Glutamatergic neuron (in vitro differentiated cells): ENCODE results near the gene HBD. TPM values are rescaled to one million over a fixed set of nuclear protein-coding genes. Genes with fewer than 3 reads are reported as not detected.

Experiments
- DNase-seq: peaks from one replicate; pipeline ENCODE4 v3.0.0; 2022
- H3K27ac Mint-ChIP-seq: one replicate; pipeline ENCODE4 v1.8.0; 2020; ENCODE audit warnings: mild to moderate bottlenecking, mixed read lengths, inconsistent platforms; ENCODE audit not compliant: unreplicated experiment
- H3K27me3 Mint-ChIP-seq: one replicate; pipeline ENCODE4 v1.8.0; 2020; ENCODE audit warnings: mild to moderate bottlenecking, moderate library complexity, mixed read lengths, inconsistent platforms; ENCODE audit not compliant: unreplicated experiment
- H3K36me3 Mint-ChIP-seq: one replicate; pipeline ENCODE4 v1.8.0; 2020; ENCODE audit warnings: mild to moderate bottlenecking, mixed read lengths, inconsistent platforms; ENCODE audit not compliant: unreplicated experiment
- H3K4me1 Mint-ChIP-seq: one replicate; pipeline ENCODE4 v1.8.0; 2020; ENCODE audit warnings: mild to moderate bottlenecking, low read depth, mixed read lengths, inconsistent platforms; ENCODE audit not compliant: unreplicated experiment
- H3K4me3 Mint-ChIP-seq: one replicate; pipeline ENCODE4 v1.8.0; 2020; ENCODE audit warnings: mild to moderate bottlenecking, mixed read lengths, inconsistent platforms; ENCODE audit not compliant: unreplicated experiment
- H3K9me3 Mint-ChIP-seq: one replicate; pipeline ENCODE4 v1.8.0; 2020; ENCODE audit warnings: mild to moderate bottlenecking, moderate library complexity, mixed read lengths, inconsistent platforms; ENCODE audit not compliant: unreplicated experiment
- CTCF ChIP-seq: fragments of 200-600 bp; sonication (generic); IDR thresholded peaks from one replicate; pipeline ENCODE4 v1.5.0; 2021; ENCODE audit not compliant: partially characterized antibody, unreplicated experiment
- total RNA-seq: library from RNA; stranded (reverse); fragmentation: NEBNext Ultra II Directional; extraction: Animal tissue kit (Norgen Biotek cat#: 25700); gene quantifications from one replicate; pipeline ENCODE4 v1.2.1, GENCODE V29; 2021; ENCODE audit not compliant: unreplicated experiment

HBD gene
- total RNA-seq, 1 donor from 2014 or later: not detected

- DNase-seq: no peak
- Mint-ChIP-seq H3K27ac (no peak overlapping the region), H3K36me3 (peaks cover 5% of the 10 kb centered on the region), H3K4me3 (no peak overlapping the region), H3K4me1 (no peaks in the 10 kb centered on the region), H3K9me3 (peaks cover 7% of the 10 kb centered on the region), H3K27me3 (no peaks in the 10 kb centered on the region)
- TF ChIP-seq CTCF: no peak
Observed at GRCh38 chr11:5192738-5193137, 41.5 kb downstream of the HBD start.

- peaks cover 5% of the 10 kb centered on the region for H3K36me3 Mint-ChIP-seq
- no peak for TF ChIP-seq CTCF
- H3K27ac Mint-ChIP-seq: no peak overlapping the region
- no peaks in the 10 kb centered on the region for H3K27me3 Mint-ChIP-seq
- H3K4me1 Mint-ChIP-seq: no peaks in the 10 kb centered on the region
- DNase-seq: no peak
- no peak overlapping the region for H3K4me3 Mint-ChIP-seq
- peaks cover 6% of the 10 kb centered on the region for H3K9me3 Mint-ChIP-seq
Observed at GRCh38 chr11:5188201-5188600, 46.1 kb downstream of the HBD start.

Other genes with a start within 250 kb of the HBD start
- gene OR51L1, start 239.6 kb downstream of the HBD start, total RNA-seq: not detected
- not detected for gene OR52J3, start 188.0 kb downstream of the HBD start, total RNA-seq
- gene OR52E2, start 174.9 kb downstream of the HBD start, total RNA-seq: not detected
- gene OR52E1, start 164.9 kb downstream of the HBD start, total RNA-seq: not detected
- 0.25 TPM for gene OR52A5, start 96.1 kb downstream of the HBD start, total RNA-seq
- not detected for gene OR52A1, start 79.7 kb downstream of the HBD start, total RNA-seq
- gene OR51V1, start 33.8 kb downstream of the HBD start, total RNA-seq: not detected
- gene HBB, start 7.4 kb downstream of the HBD start, total RNA-seq: not detected
- gene HBG1, start 15.4 kb upstream of the HBD start, total RNA-seq: not detected
- not detected for gene HBG2, start 20.3 kb upstream of the HBD start, total RNA-seq
- gene HBE1, start 35.5 kb upstream of the HBD start, total RNA-seq: not detected
- not detected for gene OR51B4, start 67.5 kb upstream of the HBD start, total RNA-seq
- gene OR51B2, start 89.8 kb upstream of the HBD start, total RNA-seq: not detected
- gene OR51B5, start 109.0 kb upstream of the HBD start, total RNA-seq: not detected
- not detected for gene OR51B6, start 117.0 kb upstream of the HBD start, total RNA-seq
- gene OR51M1, start 149.3 kb upstream of the HBD start, total RNA-seq: not detected
- not detected for gene OR51Q1, start 187.6 kb upstream of the HBD start, total RNA-seq
- gene OR51I1, start 207.0 kb upstream of the HBD start, total RNA-seq: not detected
- gene OR51I2, start 214.8 kb upstream of the HBD start, total RNA-seq: not detected